HepG2 (cell line): ENCODE measurements around the gene ENTPD2. TPM values are rescaled to one million over a fixed set of nuclear protein-coding genes. Genes with fewer than 3 reads are reported as not detected.

Experiments
- AHR ChIP-seq: IDR thresholded peaks from 2 replicates; pipeline ENCODE4 v1.6.1; 2018; ENCODE audit warnings: missing genetic modification reagents, missing compliant biosample characterization
- ELK4 ChIP-seq: sonication (generic); formaldehyde crosslinking; IDR thresholded peaks from 2 replicates; pipeline ENCODE4 v1.9.0; 2021; ENCODE audit warnings: missing genetic modification reagents, borderline replicate concordance
- FOXP4 ChIP-seq: sonication (generic); formaldehyde crosslinking; IDR thresholded peaks from 2 replicates; pipeline ENCODE4 v1.4.0; 2020; ENCODE audit warnings: missing genetic modification reagents
- GPN1 ChIP-seq: sonication (generic); formaldehyde crosslinking; IDR thresholded peaks from 2 replicates; pipeline ENCODE4 v1.5.1; 2020; ENCODE audit warnings: missing genetic modification reagents, borderline replicate concordance
- NR0B2 ChIP-seq: sonication (generic); formaldehyde crosslinking; IDR thresholded peaks from 2 replicates; pipeline ENCODE4 v1.4.0; 2020; ENCODE audit warnings: mild to moderate bottlenecking, missing genetic modification reagents
- RNF219 ChIP-seq: sonication (generic); formaldehyde crosslinking; IDR thresholded peaks from 2 replicates; pipeline ENCODE4 v1.5.0; 2020; ENCODE audit warnings: mild to moderate bottlenecking, missing genetic modification reagents
- SMAD1 ChIP-seq: sonication (generic); formaldehyde crosslinking; IDR thresholded peaks from 2 replicates; pipeline ENCODE4 v1.4.0; 2020; ENCODE audit warnings: missing genetic modification reagents, low read depth, mild to moderate bottlenecking, borderline replicate concordance
- U2AF1 ChIP-seq: fragments of 200-400 bp; formaldehyde crosslinking; optimal IDR thresholded peaks from 2 replicates; pipeline ENCODE3; 2017; ENCODE audit warnings: mild to moderate bottlenecking, low read depth, low read length
- UBTF ChIP-seq: sonication (generic); formaldehyde crosslinking; IDR thresholded peaks from 2 replicates; pipeline ENCODE4 v1.4.0; 2020; ENCODE audit warnings: mild to moderate bottlenecking, missing genetic modification reagents
- WIZ ChIP-seq: sonication (generic); formaldehyde crosslinking; IDR thresholded peaks from 2 replicates; pipeline ENCODE4 v1.5.1; 2020; ENCODE audit warnings: mild to moderate bottlenecking, missing genetic modification reagents
- ZMYM3 ChIP-seq: sonication (generic); formaldehyde crosslinking; IDR thresholded peaks from 2 replicates; pipeline ENCODE4 v1.5.1; 2020; ENCODE audit warnings: mild to moderate bottlenecking, missing genetic modification reagents
- ZNF124 ChIP-seq: sonication (generic); formaldehyde crosslinking; IDR thresholded peaks from 2 replicates; pipeline ENCODE4 v1.4.0; 2020; ENCODE audit warnings: missing genetic modification reagents
- ZNF20 ChIP-seq: sonication (generic); formaldehyde crosslinking; IDR thresholded peaks from 2 replicates; pipeline ENCODE4 v1.4.0; 2020; ENCODE audit warnings: mild to moderate bottlenecking, moderate library complexity, missing genetic modification reagents
- ZNF441 ChIP-seq: sonication (generic); formaldehyde crosslinking; IDR thresholded peaks from 2 replicates; pipeline ENCODE4 v1.7.0; 2021; ENCODE audit warnings: missing genetic modification reagents, borderline replicate concordance
- ZNF484 ChIP-seq: sonication (generic); formaldehyde crosslinking; IDR thresholded peaks from 2 replicates; pipeline ENCODE4 v1.5.1; 2020; ENCODE audit warnings: mild to moderate bottlenecking, low read depth, missing genetic modification reagents, borderline replicate concordance
- ZNF672 ChIP-seq: sonication (generic); formaldehyde crosslinking; IDR thresholded peaks from 2 replicates; pipeline ENCODE4 v1.8.1; 2022; ENCODE audit warnings: missing genetic modification reagents
- ZNF766 ChIP-seq: sonication (generic); formaldehyde crosslinking; IDR thresholded peaks from 2 replicates; pipeline ENCODE4 v1.5.0; 2020; ENCODE audit warnings: missing genetic modification reagents, borderline replicate concordance
- ZNF772 ChIP-seq: sonication (generic); formaldehyde crosslinking; IDR thresholded peaks from 2 replicates; pipeline ENCODE4 v1.5.0; 2020; ENCODE audit warnings: mild to moderate bottlenecking, missing genetic modification reagents
- ZNF780A ChIP-seq: sonication (generic); formaldehyde crosslinking; IDR thresholded peaks from 2 replicates; pipeline ENCODE4 v1.8.0; 2022; ENCODE audit warnings: mild to moderate bottlenecking, missing genetic modification reagents, moderate library complexity
- ZNF781 ChIP-seq: sonication (generic); formaldehyde crosslinking; IDR thresholded peaks from 2 replicates; pipeline ENCODE4 v1.5.1; 2020; ENCODE audit warnings: borderline replicate concordance, mild to moderate bottlenecking, missing genetic modification reagents; ENCODE audit errors: not compliant biosample characterization
- polyA plus RNA-seq, 8 experiments: library from polyadenylated mRNA; depleted of rRNA in 3 of 8; stranded (reverse) in 7 of 8; unstranded in 1 of 8; fragments of >200 nt; fragmentation: Illumina TruSeq in 4 of 8; extraction: Trizol in 4 of 8; gene quantifications; 2 replicates each; pipeline versions ENCODE4 v1.2.1 to v1.2.3, GENCODE V29; 2011 to 2016; ENCODE audit warnings: low read depth in 4 of 8, missing spikeins in 1 of 8, mixed read lengths in 1 of 8; ENCODE audit not compliant: insufficient read depth in 1 of 8
- total RNA-seq, 5 experiments: library from RNA; depleted of rRNA; stranded (reverse); fragments of >200 nt; fragmentation: Illumina TruSeq; extraction: Trizol; gene quantifications; 2 replicates each; pipeline ENCODE4 v1.2.3, GENCODE V29; 2016; ENCODE audit warnings: low read depth in 1 of 5

Gene ENTPD2
- total and polyA plus RNA-seq, 2 of the 13 experiments (the other 11 are each of a cell fraction or from before 2014, with no cell fraction given) = 0.95 to 3.2 TPM

GRCh38 chr9:137086531-137087408 lies 32.9 kb upstream of the ENTPD2 start, which contains the start of gene MAN1B1 (continued):
- no peak for TF ChIP-seq RNF219 (CRISPR knock-in tag)
- no peak; the same call in 1 of the 2 replicates for TF ChIP-seq ZNF772 (CRISPR knock-in tag)
- no peak for TF ChIP-seq ZNF20
- TF ChIP-seq FOXP4 (CRISPR knock-in tag) = no peak; the same call in 1 of the 2 replicates
- TF ChIP-seq ZMYM3 (CRISPR knock-in tag) = no peak
- no peak for TF ChIP-seq ELK4 (CRISPR knock-in tag)
- no peak for TF ChIP-seq ZNF781 (CRISPR knock-in tag)
- TF ChIP-seq ZNF441 (CRISPR knock-in tag) = peak; percentile 97
- TF ChIP-seq U2AF1 = no peak
- peak; percentile 39; the same call in 1 of the 2 replicates for TF ChIP-seq ZNF766 (CRISPR knock-in tag)
- TF ChIP-seq ZNF124 (CRISPR knock-in tag) = peak; percentile 53; the same call in 1 of the 2 replicates
- TF ChIP-seq ZNF672 (CRISPR knock-in tag) = no peak
- TF ChIP-seq UBTF (CRISPR knock-in tag) = peak; percentile 86
- no peak for TF ChIP-seq GPN1 (CRISPR knock-in tag)
- no peak for TF ChIP-seq ZNF780A
- no peak; the same call in 1 of the 2 replicates for TF ChIP-seq WIZ
- TF ChIP-seq SMAD1 (CRISPR knock-in tag) = no peak
- TF ChIP-seq AHR (CRISPR knock-in tag) = no peak
- TF ChIP-seq NR0B2 (CRISPR knock-in tag) = peak; percentile 96; the same call in 1 of the 2 replicates
- no peak for TF ChIP-seq ZNF484 (CRISPR knock-in tag)
